DMS153 treated with DMSO at 0.1 percent for 48 hours (cell line): ENCODE data around the gene MGA.

Experiments
- DNase-seq: peaks from one replicate; lab custom pipeline; 2025; ENCODE audit not compliant: unreplicated experiment; lab: John Stamatoyannopoulos, UW

MGA gene

DNA sequence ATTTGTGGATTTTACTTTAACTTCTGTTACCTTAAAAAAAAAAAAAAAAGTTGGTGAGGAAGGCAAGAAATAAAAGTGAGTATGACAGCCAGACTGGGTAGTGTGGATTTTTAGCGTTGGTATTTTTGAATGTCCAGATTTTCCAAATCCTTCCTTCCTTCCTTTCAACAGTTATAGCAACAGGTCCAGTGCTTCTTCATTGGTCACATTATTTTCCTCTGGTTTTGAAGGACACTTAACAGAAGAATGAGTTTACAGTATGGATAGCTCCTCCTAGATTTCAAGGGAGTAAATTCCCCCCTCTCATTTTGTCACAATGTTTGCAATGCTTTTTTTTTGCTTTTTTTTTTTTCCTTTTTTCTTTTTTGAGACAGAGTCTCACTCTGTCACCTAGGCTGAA is 120.5 kb downstream of the MGA start:
- no peak for DNase-seq

GRCh38 chr15:41782371-41783282 is 122.4 kb downstream of the MGA start:
- DNase-seq = no peak

DNA sequence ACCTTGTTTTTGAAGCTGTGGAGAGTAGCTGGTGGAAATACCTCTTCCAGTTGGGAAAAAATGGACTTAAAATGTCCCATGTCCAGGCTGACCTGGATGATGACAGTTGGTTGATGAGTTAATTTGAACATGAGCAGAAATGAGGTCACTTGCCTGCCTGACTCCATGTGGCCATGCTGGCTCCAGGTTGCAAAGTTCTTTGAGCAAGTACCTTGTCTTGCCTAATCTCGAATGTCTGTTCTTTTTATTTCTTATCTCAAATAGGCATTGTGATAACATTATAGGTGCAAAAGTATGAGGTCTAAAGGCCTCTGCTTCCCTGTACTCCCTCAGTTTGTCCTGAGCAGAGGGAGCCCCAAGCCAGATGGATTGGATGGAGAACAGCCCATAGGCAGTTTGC is 123.1 kb downstream of the MGA start:
- DNase-seq = no peak

GRCh38 chr15:41788262-41788661 is 128.1 kb downstream of the MGA start:
- no peak for DNase-seq

DNA sequence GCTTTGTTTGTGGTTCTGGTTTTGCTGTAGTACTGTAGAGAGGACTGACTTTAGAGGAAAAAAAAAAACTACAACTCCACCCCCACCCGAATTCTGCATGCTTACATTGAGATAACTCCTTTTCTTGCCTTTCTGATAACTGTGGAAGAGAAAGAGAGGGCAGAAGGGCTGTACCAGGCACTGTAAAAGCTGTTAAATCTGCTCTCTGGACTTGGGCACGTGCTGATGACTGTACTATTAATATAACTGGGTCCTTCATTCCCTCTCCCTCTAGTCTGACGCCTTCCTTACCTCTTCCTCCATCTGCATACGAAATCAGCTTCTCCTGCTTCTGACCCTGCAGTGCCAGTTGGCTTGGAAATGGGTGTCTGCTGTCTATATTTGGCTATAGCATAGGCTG is 129.0 kb downstream of the MGA start:
- no peak for DNase-seq

- no peak for DNase-seq
Measured at GRCh38 chr15:41789662-41790061, 129.5 kb downstream of the MGA start.

GRCh38 chr15:41790169-41790568 is 130.0 kb downstream of the MGA start:
- DNase-seq = no peak

- no peak for DNase-seq
Measured at GRCh38 chr15:41790756-41791546, 130.7 kb downstream of the MGA start.

DNA sequence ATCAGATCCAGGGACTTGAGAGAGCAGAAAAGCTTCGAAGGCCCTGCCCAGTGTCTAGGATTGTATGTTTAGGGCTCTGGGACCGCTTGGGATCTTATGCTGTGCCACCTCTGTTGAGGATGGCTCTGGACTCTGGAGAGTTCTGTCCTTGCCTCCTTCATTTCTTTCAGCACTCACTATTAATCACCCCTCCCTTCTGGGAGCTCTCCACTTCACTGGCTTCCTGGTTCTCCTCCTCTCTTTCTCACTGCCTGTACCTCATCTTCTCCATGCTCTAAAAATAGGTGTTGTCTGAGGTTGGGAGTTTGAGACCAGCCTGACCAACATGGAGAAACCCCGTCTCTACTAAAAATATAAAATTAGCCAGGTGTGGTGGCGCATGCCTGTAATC is 131.3 kb downstream of the MGA start:
- DNase-seq = no peak

GRCh38 chr15:41792000-41792637 is 131.9 kb downstream of the MGA start:
- no peak for DNase-seq

GRCh38 chr15:41794081-41794480 is 133.9 kb downstream of the MGA start:
- DNase-seq = no peak

DNA sequence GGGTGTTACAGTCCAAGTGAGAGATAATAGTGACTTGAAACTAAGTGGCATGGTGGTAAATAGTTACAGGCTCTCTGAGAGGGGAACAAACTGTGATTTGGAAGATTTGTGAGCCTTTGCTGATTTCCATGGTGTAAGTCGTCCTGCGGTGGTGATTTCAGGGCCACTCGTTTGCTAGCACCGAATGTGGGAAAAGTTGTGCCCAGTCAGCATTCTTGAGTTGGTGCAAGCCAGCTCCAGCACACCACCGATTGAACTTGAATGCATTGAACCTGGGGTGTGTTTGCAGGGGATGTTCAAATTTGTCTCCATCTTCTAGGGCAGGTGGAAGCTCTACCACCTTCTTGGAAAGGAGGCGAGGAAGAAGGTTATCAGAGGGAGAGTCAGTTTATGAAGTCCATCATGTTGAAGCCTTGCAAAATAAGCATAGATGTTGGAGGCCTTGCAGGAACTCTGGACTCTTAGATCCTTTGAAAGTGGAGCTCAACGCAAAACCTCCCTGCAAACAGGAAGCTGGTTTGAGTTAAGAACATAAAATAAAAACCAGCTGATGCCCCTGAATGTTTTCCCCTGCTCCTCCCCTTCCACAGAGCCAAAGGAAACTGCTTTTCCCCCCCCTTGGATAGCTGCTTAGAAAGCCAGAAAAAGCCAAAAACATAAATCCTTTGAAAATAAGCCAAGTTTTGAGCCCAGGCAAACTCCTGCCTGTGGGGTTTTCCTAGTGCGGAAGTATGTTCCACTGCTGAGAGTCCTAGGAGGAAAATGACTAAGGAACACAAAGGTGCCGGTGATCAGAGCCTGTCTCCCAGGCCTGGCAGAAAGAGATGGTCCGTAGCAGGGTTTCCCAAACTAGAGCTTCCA is 136.0 kb downstream of the MGA start:
- no peak for DNase-seq

- no peak for DNase-seq
Measured at GRCh38 chr15:41797201-41797944, 137.2 kb downstream of the MGA start.

GRCh38 chr15:41798607-41799487 is 138.6 kb downstream of the MGA start:
- no peak for DNase-seq

DNA sequence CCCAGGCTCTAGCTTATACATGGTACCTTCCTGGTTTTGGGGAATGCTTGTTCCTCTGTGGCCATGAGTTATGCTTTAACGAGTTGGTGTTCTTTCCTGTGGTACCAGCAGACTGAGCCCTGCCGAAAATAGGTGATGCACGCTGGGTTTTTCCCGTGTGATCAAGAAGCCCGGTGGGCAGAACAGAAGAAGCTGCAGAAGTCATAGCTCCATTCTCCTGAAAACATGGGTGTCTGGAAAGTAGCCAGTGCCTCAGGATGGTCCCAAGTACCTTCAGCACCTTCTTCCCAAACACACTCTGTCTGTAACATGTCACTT is 139.2 kb downstream of the MGA start:
- no peak for DNase-seq

DNA sequence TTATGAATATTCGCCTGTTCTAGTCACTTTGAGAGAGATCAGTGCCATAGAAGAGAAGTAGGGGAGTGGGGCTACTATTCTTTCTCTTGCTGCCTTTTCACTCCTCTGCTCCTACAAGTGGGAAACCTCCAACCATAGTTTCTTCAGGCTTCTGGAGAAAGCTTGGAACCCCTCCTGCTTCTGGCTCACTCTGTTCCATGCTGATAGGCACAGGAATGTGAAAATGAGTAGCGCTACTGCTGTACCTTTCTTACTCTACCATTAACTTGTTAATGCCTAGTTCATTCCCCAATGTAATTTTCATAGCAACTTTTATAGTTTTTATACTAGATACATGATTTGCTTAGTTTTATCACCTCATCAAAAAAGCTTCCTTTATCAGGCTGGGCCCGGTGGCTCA is 141.0 kb downstream of the MGA start:
- no peak for DNase-seq

DNA sequence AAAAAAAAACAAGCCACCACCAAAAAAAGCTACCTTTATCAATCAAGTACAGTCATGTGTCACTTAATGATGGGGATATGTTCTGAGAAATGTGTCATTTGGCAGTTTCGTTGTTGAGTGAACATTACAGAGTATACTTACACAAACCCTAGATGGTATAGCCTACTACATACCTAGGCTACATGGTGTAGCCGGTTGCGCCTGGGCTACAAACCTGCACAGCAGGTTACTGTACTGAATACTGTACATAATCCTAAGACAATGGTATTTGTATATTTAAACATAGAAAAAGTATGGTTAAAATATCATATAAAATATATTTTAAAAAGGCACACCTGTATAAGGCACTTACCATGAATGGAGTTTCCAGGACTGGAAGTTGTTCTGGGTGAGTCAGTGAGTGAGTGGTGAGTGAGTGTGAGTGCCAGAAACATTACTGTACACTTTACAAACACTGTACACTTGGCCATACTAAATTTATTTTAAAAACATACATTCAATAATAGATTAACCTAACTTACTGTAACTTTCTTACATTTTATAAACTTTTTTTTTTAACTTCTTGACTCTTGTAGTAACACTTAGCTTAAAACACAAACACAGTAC is 141.7 kb downstream of the MGA start:
- DNase-seq = no peak

DNA sequence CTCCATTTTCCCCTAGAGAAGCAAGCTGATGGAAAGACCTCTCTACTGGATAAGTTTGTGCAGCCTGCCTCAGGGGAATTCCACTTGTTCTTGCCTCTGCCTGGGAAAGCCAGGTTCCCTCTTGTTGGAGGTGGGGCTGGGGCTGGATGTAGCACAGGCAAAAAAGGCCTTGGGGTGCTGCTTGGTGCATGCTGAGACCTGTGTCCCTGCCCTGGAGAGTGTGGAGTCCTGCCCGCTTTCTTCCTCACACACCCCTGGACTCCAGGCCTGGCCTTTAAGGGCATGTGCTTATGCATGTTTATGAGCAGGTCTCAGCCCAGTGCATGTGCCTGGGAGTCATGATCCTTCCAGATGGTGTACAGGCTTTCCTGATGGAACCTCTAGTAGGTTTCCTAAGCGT is 144.2 kb downstream of the MGA start:
- DNase-seq = no peak
